Urothelium cell line (cell line): ENCODE measurements around the gene ACSM6.
"Not testable (repeated sequence)": the region's sequence is repeated elsewhere in the genome, so short reads cannot be mapped to it uniquely, and the experiment has no call there.

Experiments
- DNase-seq: peaks from one replicate; pipeline ENCODE4 v3.0.0; 2011; ENCODE audit warnings: low spot score, mixed read lengths
- FAIRE-seq: peaks from 2 replicates; lab custom pipeline; 2011; peaks lifted over from hg19 to GRCh38; lab: Jason Lieb, UNC

The ACSM6 gene, protein sequence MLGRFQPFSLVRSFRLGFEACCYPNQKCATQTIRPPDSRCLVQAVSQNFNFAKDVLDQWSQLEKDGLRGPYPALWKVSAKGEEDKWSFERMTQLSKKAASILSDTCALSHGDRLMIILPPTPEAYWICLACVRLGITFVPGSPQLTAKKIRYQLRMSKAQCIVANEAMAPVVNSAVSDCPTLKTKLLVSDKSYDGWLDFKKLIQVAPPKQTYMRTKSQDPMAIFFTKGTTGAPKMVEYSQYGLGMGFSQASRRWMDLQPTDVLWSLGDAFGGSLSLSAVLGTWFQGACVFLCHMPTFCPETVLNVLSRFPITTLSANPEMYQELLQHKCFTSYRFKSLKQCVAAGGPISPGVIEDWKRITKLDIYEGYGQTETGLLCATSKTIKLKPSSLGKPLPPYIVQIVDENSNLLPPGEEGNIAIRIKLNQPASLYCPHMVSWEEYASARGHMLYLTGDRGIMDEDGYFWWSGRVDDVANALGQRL

DNA sequence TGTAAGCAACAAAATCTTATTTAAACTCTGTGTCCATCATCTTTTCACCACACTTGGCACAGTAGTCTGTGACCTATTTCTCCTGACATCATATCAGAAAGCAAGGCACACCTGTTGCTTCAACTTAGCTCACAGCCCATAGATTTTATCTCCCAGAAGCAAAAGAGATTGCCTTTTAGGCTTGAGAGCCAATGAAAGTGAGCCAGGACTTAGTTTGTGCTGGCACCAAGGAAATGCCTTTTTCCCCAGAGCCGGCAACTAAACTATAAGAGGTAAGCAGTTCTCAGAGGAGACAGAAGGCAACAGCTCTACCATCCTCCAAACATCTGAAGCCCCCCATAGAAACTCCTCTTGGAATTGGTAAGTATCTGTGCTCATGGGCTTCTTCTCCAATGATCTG lies at the start of gene ACSM6:
Gene ACSM6, plus strand, starts transcription at position 295 of the 400 bp plus-strand sequence. CDS start 248 bp downstream, outside the sequence.
- no peak for FAIRE-seq

DNA sequence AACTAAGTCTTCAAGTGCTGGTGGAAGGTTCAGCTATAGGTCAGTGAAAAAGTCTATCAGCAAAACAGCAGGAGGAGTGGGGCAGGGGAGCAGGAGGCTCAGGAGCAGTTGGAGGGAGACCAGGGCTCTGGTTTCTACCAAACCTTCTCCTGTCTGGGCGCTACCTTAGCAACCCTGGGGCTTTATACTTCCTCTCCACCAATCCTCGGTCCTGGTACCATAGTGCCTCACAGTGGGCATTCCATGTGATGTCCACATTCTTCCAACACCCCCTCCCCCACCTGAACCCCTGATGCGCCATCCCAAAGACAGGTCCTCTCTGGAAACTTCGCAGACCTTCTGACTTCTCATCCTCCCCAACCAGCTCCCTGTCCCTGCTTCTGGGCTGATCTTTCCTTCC lies 25.3 kb upstream of the ACSM6 start:
- FAIRE-seq (no peak), DNase-seq (no peak)

More for the DNA sequence above, at the start of gene ACSM6:
- no peak for DNase-seq

DNA sequence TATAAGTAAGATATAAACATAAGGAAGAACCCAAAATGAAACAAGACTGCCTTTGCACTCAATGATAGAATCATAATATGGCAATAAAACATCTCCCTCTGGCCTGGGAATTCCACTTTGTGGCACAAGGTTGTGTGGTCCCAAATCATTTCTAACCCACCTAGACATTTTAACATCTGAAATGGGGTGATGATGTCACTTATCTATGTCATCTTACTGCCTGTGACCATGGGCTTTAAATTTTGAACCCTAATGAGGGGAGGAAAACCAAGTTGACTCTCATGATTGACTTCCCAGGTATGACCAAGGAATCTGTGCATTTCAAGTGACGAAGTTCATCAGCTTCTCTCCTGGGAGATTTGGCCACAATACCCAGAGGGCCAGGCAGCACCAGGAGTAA lies 24.5 kb upstream of the ACSM6 start:
- no peak for DNase-seq
- FAIRE-seq: no peak

DNA sequence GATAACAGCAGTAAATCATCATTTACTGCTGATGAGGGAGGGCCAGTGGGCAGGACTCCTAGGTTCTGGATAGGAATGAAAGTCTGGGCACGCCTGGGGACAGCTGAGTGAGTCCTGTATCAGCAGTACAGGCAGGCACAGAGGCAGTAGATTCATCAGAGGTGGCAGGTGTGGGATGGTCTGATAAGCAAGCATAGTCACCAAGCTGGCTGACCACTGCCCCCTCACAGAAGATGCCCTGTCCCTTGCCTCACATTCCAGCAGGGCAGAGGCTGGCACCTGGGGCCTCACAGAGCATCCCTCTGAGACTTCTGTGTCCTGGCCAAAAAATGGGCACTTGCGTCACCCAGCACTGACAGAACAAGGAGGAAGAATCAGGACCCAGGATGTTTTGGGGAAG lies 23.2 kb upstream of the ACSM6 start:
- FAIRE-seq: no peak
- no peak for DNase-seq

DNA sequence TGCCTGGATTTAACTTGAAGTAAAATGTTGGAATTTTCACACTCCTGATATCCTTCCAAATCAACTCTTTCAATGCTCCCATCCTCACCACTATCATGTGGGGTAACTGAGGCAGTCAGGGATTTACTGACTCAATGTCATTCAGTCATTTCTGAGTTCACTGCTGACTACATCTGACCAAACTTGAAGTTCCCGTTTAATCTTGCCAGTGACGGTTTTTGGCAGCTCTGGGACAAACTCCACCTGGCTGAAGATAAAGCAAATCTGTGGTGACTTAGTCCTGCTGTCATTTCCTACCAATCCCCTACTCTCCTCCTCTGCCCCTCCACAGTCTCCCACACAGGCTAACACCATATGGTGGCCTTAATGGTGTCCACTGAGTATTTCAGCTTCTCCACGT lies 22.7 kb upstream of the ACSM6 start:
- FAIRE-seq: no peak
- DNase-seq: no peak

DNA sequence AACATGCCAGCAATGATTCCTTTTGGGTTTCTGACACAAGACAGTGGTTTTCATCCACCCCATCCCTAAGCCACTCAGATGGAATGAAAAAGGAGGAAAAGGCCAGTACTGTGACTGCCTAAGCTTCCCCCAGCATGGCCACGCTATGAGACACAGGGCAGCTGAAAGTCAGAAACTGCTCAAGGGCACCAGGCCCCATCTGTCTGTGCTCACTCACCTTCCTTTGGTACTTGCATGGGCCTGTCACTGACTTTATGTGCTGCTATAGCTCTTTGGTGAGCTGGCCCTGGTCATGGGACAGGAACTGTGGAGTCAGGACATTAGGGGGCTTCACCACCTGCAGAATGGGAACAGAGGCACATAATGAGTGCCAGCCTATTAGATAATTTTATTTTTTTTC lies 21.2 kb upstream of the ACSM6 start:
- FAIRE-seq (no peak), DNase-seq (no peak)

DNA sequence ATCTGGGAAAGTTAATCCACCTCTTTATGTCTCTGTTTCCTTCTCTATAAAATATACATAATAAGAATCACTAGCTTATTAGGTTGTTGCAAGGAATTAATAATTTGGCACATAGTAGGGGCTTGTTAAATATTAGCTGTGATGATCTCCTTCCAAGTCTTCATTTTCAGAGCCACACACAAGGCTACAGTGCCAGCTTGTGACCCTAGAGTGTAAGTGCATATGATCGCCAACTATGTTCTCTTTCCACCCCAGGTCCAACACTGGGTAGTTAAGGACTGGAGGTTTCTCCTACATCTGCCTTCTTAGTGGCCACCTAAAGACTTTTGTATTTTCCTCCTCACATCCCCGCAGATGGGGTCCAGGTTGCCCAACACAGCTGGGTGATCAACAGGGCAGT lies 17.9 kb upstream of the ACSM6 start:
- DNase-seq (no peak), FAIRE-seq (no peak)

DNA sequence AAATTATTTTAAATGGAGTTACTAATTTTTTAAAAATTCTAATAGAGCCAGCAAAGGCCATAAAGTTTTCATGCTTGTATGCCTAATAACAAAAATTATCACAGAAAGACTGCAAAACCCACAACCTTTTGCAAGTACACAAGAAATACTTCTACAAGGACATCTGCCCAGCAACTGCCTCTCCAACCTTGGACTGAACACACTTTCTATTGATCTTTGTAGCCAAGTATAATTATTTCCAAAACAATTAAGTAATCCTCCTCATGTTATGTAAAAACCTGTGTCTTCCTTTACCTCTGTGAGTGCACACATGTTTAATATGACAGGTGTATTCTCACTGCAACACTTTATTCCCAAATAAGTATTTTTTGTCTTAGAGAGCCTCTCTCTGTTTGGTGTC lies 16.6 kb upstream of the ACSM6 start:
- FAIRE-seq (no peak), DNase-seq (no peak)

DNA sequence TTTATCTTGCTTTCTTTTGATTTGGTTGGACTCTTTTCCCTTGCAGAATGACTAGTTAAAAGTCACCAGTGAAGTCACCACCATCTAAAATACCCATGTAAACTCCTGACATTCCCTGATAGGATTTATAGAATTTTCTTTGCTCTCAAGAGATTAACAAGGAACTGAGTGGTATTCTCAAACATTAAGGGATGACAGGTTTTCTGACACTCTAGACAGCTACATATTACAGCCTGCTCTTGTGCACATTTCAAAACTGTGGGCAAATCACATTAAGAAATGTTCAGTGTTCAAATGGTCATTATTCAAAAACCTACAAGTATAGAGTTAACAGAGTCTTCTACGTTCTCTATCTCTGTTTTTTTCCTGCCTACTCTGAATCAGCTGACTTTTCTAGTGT lies 15.8 kb upstream of the ACSM6 start:
- FAIRE-seq: no peak
- DNase-seq: no peak

DNA sequence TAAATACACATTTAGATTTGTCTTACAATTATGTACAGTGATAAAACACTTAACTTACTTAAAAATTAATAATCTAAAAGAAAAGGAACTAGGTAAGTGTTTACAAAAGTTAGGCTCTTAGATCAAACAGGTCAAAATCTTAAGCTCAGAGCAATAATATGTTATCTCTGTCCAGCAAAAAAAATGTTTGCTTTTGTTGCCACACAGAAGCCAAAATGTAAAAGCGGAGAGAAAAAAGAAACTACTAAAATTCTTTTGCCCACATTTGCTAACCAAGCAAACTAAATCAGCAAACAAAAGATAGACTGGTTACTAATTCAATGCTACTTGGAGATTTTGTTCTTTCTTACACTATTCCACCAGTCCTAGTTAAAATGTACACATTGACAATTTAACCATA lies 15.2 kb upstream of the ACSM6 start:
- no peak for FAIRE-seq
- DNase-seq: no peak

DNA sequence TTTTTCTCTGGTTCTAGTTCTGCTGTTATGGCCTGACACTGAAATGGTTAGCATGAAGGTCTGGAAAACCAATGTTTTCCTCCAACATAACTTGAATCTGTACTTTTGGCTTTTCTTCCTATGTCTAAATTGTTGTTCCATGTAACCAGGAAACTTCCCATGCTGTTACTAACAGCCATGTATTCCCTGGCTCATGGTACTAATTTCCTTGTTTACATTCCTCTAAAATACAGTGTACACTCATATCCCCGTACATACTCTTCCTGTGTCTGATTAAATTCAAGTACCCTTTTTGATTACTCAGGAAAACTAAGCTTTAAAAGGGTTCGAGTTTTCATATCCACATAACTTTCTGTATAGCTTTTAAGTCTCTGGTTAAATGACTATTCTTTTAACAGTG lies 12.3 kb upstream of the ACSM6 start:
- DNase-seq: no peak
- no peak for FAIRE-seq

DNA sequence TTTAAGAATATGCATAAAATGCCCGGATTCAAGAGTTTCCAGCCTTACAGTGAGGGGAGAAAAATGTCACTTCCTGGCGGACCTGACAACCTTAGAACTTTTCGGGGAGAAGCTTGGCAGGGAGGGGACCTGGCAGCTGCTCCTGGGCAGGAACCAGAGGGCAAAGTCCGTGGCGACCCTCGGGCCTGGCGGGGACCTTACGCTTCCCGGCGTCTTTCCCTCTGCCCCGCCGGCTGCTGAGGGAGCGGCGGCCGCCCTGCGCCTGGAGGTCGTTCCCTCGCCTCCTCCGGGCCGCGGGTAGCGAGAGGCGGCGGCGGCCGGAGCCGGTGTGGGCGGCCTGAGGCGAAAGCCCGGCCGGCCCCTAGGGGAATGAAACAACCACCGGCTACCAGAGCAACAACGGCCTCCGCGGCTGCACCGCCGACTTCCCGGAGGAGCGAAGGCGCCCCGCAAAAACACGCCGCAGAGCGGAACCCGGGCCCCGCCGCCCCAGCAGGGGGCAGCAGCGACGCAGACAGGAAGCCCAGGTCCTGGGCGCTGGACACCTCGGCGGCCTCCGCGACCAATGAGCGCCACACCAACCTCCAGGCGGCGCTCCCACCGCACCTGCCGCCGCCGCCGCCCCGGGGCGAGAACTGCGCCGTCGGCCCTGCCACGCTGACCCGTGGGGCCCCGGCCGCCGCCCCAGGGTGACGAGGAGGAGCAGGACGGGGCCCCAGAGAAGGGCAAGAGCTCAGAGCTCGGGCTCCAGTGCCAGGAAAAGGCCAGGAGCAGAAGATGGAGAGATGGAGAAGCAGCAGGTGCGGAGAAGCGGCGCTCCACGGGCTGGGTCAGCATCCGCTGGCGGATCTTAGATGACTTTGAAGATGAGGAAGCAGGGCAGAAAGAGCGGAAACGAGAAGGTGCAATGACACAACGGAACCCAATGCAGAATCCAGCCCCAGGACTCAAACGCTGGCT lies 10.5 kb upstream of the ACSM6 start:
- DNase-seq (peak; percentile 93), FAIRE-seq (no peak)

DNA sequence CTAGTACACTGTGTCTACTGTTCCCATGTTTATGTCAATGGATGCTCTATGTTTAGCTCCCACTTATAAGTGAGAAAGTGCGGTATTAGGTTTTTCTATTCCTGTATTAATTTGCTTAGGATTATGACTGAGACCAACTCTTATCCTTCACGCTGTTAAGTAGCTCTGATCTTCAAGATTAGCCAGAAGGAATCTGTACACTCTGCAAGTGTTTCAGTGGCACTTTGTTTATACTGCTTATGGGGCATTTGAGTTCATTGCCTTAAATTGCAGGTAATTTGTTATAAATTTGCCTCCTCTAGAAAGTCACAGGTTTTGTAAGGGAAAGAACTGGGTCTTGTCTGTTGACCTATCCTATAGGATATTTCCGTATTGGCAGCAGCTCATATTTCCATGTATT lies 6.4 kb upstream of the ACSM6 start:
- DNase-seq (no peak), FAIRE-seq (no peak)

DNA sequence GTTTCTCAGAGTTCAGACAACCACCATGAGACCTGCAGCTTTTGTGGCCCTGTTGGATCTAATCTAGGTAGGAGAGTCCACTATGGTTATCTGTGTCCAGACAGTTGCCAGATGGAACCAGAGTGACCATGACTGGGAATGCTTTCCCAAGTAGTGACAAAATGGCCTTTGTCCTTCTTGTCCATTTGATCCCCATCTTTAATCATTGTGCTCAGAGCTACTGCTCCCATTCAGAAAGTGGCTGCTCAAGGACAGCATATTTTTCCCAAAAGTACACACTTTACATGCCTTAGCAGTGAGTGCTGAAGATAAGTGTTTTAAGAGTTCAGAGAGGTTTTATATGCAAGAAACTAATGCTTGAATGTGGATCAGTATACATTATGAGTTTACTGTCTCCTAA lies 5.4 kb upstream of the ACSM6 start:
- DNase-seq (no peak), FAIRE-seq (no peak)

DNA sequence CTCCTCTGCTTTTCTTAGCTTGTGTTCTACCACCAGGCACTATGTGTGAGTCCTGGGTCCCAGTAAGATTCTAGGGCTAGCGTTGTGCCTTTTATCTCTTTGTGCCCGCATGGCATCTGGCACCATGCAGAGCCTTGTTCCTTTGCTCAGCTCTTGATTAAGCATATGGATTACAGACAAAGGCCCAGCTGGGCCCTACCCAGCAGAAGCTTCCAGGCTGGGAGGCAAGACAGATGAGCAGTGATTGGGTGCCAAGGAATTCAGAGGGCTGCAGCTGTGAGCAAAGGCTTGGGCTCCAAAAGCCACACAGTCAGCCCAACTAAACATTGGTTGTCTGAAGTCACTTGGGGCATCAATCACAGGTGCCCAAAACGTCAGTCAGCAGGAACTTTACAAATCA lies 2.0 kb downstream of the ACSM6 start:
- FAIRE-seq (no peak), DNase-seq (no peak)

DNA sequence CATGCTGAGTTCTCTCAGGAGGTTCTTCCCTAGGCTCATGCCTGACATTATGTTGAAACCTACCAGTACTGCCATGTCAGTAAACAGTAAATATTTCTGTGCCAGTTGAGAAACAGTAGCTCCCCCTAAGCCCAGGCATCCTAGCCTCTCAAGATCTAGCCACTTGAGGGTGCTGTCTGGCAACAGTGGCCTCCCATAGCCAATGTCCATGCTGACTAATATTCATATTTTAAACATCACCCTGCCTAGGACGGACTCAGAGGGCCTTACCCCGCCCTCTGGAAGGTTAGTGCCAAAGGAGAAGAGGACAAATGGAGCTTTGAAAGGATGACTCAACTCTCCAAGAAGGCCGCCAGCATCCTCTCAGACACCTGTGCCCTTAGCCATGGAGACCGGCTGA lies 7.7 kb downstream of the ACSM6 start:
- FAIRE-seq: no peak
- DNase-seq: peak; percentile 70

DNA sequence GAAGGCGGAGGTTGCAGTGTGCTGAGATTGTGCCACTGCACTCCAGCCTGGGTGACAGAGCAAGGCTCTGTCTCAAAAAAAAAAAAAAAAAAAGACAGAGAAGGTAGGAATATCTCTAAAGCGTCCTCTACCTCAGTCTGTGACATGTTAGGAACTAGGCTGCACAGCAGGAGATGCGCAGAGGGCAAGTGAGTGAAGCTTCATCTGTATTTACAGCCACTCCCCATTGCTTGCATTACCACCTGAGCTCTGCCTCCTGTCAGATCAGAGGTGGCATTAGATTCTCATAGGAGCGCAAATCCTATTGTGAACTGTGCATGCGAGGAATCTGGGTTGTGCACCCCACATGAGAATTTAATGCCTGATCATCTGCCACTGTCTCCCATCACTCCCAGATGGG lies 8.8 kb downstream of the ACSM6 start:
- DNase-seq, FAIRE-seq: not testable (repeated sequence)

DNA sequence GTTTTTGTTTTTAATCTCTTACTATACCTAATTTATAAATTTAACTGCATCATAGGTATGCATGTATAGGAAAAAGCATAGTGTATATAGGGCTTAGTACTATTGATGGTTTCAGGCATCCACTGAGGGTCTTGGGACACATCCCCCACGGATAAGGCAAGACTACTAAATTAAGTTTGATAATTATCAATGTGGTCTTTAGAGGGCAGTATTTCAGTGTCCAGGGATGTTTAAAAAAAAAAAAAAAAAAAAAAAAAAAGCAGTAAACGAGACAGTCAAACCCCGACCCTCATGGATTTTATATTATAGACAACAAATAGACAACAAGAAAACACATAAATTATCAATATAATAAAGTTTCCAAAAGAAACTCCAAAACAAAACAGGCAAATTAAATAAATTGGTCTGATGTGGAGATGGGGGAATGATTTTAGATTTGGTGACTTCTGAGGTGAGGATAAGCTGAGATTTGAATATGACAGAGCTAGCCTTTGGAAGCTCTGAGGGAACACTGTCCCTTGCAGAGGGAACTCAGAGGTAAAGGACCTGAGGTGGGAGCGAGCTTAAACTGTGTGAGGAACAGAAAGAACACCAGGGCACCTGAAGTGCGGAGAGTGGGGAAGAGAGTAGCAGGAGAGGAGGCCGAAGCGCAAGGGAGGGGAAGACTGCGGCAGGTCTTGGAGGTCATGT lies 14.8 kb downstream of the ACSM6 start:
- no peak for DNase-seq
- no peak for FAIRE-seq

DNA sequence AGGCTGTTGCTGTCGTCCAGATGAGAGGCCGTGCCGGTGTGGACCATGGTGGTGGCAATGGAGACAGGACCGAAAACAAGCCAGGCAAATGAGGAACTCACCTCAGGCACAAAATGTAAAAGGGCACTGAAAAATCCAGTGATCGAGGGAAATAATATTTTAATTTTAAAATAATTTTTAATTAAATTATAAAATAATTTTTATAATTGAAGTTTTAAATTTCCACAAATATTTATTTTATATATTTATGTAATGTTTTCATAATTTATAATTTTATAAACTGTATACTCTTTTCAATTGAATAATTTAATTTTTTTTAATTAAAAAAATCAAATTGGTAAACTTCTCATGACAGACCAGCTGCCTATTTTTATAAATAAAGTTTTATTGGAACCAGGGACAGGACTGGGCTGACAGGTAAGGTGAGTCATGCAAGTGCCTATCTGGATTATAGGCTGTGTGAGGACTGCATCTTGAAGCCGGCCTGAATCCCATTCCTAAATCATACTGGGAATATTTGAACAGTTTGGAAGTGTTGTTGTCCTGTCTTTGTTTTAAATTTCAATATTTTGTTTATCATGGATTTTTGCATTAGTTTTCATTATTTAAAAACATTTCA lies 15.6 kb downstream of the ACSM6 start:
- DNase-seq (no peak), FAIRE-seq (no peak)

DNA sequence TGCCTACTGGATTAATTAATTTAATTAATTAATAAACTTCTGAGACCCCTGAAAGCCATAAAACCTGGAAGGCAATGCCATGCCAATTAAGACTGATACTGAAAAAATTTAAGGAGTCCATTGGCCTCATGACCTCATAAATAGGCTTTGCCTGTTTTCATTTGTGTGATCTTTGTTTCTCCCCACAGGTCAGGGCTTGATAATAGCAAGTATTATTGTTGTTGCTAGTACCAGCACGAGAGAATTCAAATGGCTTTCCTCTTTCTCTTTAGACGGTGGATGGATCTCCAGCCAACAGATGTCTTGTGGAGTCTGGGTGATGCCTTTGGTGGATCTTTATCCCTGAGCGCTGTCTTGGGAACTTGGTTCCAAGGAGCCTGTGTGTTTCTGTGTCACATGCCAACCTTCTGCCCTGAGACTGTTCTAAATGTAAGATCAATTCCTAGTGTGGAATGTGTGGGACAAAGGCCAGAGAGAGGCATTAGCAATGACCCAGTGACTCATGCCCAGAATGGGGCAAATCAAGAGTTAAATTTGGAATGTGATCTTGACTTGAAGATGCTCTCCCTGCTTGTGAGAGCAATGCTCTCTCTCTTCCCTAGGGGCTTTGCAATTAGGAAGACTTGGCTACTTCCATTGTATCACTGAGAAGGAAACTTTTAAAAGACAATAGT lies 17.7 kb downstream of the ACSM6 start:
- DNase-seq (no peak), FAIRE-seq (no peak)
